PFSK-1 (cell line): ENCODE measurements around the gene PDZD8.

Experiments
- FOXP2 ChIP-seq: optimal IDR thresholded peaks from 2 replicates; pipeline ENCODE3; 2011; ENCODE audit warnings: borderline replicate concordance, control low read depth, inconsistent platforms; ENCODE audit not compliant: insufficient read depth; ENCODE audit errors: extremely low read length, extremely low read depth
- POLR2AphosphoS5 ChIP-seq: IDR thresholded peaks from 2 replicates; pipeline ENCODE4 v1.6.1; 2012; ENCODE audit warnings: low read depth, mild to moderate bottlenecking, control low read depth, low read length, moderate library complexity
- SIN3A ChIP-seq: IDR thresholded peaks from 2 replicates; pipeline ENCODE4 v1.6.1; 2012; ENCODE audit warnings: mild to moderate bottlenecking, low read length, moderate library complexity, borderline replicate concordance; ENCODE audit not compliant: insufficient read depth
- TAF1 ChIP-seq: IDR thresholded peaks from 2 replicates; pipeline ENCODE4 v1.6.1; 2012; ENCODE audit warnings: low read length, control low read depth, borderline replicate concordance; ENCODE audit not compliant: insufficient read depth
- TF ChIP-seq, protein P1 (sequence below), 2 experiments: IDR thresholded peaks; 2 replicates each; pipeline versions ENCODE4 v1.6.1 to v1.8.0; 2011 to 2012; ENCODE audit warnings: low read depth in 2 of 2, low read length in 2 of 2, control low read depth in 1 of 2, inconsistent platforms in 1 of 2, mild to moderate bottlenecking in 1 of 2, moderate library complexity in 1 of 2; ENCODE audit not compliant: insufficient read depth in 1 of 2

The PDZD8 gene

GRCh38 chr10:117352724-117353123 lies 22.5 kb downstream of the PDZD8 start:
- no peak for TF ChIP-seq TAF1
- no peak for TF ChIP-seq SIN3A
- no peak for TF ChIP-seq POLR2AphosphoS5
- no peak for TF ChIP-seq FOXP2
- TF ChIP-seq, protein P1, sequence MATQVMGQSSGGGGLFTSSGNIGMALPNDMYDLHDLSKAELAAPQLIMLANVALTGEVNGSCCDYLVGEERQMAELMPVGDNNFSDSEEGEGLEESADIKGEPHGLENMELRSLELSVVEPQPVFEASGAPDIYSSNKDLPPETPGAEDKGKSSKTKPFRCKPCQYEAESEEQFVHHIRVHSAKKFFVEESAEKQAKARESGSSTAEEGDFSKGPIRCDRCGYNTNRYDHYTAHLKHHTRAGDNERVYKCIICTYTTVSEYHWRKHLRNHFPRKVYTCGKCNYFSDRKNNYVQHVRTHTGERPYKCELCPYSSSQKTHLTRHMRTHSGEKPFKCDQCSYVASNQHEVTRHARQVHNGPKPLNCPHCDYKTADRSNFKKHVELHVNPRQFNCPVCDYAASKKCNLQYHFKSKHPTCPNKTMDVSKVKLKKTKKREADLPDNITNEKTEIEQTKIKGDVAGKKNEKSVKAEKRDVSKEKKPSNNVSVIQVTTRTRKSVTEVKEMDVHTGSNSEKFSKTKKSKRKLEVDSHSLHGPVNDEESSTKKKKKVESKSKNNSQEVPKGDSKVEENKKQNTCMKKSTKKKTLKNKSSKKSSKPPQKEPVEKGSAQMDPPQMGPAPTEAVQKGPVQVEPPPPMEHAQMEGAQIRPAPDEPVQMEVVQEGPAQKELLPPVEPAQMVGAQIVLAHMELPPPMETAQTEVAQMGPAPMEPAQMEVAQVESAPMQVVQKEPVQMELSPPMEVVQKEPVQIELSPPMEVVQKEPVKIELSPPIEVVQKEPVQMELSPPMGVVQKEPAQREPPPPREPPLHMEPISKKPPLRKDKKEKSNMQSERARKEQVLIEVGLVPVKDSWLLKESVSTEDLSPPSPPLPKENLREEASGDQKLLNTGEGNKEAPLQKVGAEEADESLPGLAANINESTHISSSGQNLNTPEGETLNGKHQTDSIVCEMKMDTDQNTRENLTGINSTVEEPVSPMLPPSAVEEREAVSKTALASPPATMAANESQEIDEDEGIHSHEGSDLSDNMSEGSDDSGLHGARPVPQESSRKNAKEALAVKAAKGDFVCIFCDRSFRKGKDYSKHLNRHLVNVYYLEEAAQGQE (IDR thresholded peaks at IDR 0.05; ENCODE audit: insufficient read depth in 1 of 2, low read depth in 2 of 2, low read length in 2 of 2): no peak

DNA sequence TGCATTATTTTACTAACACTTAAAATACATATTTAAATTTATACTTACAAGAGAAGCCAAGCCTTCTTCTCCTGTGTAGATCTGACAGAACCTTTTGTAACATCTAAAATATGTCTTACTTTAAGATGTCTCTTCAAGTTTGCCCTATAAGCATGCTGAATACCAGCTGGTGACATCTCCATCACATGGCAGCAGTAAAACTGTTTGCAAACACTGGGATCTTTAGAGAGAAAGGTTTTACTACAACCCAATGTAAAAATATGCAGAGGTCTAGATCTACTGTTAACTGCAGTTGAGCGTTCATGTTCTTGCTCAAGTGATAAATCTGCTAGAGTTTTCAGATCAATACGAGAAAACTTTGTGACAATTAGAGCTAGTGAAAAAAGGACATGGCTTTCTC lies 23.2 kb downstream of the PDZD8 start:
- TF ChIP-seq TAF1: no peak
- no peak for TF ChIP-seq POLR2AphosphoS5
- TF ChIP-seq SIN3A: no peak
- TF ChIP-seq, protein P1 (IDR thresholded peaks at IDR 0.05; ENCODE audit: insufficient read depth in 1 of 2, low read depth in 2 of 2, low read length in 2 of 2): no peak
- no peak for TF ChIP-seq FOXP2

DNA sequence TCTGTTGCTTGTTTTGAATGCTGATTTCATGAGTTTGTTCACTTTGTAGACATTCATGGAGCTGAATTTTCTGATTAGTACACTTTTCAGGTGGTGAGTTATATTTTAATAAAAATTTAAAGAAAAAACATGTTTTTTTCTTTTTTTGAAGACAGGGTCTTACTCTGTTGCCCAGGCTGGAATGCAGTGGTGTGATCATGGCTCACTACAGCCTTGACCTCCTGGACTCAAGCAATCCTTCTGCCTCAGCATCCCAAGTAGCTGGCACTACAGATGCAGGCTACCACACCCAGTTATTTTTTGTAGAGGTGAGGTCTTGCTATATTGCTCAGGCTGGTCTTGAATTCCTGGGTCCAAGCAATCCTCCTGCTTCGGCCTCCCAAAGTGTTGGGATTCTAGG lies 23.7 kb downstream of the PDZD8 start:
- TF ChIP-seq, protein P1 (IDR thresholded peaks at IDR 0.05; ENCODE audit: insufficient read depth in 1 of 2, low read depth in 2 of 2, low read length in 2 of 2): no peak
- TF ChIP-seq TAF1: no peak
- TF ChIP-seq FOXP2: no peak
- TF ChIP-seq SIN3A: no peak
- no peak for TF ChIP-seq POLR2AphosphoS5

DNA sequence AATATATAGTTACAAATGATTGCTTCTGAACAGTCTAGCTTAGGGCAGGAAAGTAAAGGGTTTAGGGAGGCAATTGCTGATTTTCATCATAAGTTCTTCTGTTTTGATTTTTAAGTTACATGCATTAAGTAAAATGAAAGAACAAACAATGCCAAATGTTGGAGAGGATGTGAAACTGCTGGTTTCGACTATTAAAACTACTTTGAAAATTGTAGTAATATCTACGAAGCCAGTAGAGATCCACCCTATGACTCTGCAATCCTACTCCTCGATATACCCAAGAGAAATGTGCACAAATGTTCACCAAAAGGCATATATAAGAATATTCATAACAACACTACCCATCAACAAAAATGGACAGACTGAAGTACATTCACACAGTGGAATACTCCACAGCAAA lies 24.3 kb downstream of the PDZD8 start:
- TF ChIP-seq TAF1 (no peak), POLR2AphosphoS5 (no peak), FOXP2 (no peak), SIN3A (no peak)
- TF ChIP-seq, protein P1 (IDR thresholded peaks at IDR 0.05; ENCODE audit: insufficient read depth in 1 of 2, low read depth in 2 of 2, low read length in 2 of 2): no peak

DNA sequence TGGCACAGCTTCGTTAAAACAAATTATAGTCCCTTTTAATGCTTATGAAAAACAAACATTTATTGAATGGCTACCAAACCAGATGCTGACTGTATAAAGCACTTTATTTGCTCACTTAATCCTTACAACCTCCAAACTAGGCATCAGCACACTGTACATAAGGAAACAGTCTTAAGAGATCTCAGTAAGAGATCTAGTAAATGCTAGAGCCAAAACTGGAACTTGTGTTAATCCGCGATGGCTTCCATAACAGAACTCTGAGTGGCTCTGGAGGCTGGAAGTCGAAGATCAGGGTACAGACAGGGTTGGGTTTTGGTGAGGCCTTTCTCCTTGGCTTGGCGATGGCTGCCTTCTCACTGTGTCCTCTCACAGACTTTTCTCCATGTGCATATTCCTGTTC lies 27.0 kb downstream of the PDZD8 start:
- TF ChIP-seq SIN3A (no peak), FOXP2 (no peak), POLR2AphosphoS5 (no peak), TAF1 (no peak)
- TF ChIP-seq, protein P1 (IDR thresholded peaks at IDR 0.05; ENCODE audit: insufficient read depth in 1 of 2, low read depth in 2 of 2, low read length in 2 of 2): no peak
